ENCODE measurements around the gene ABI2. TPM values are rescaled to one million over a fixed set of nuclear protein-coding genes. Genes with fewer than 3 reads are reported as not detected.
"Not testable (repeated sequence)": the region's sequence is repeated elsewhere in the genome, so short reads cannot be mapped to it uniquely, and the experiment has no call there.

ABI2 gene
- total RNA-seq, 1 donor from 2014 or later = 24.4 TPM

GRCh38 chr2:203340791-203341487 is 12.7 kb downstream of the ABI2 start:
- TF ChIP-seq CTCF (conservative IDR thresholded peaks at IDR 0.05; ENCODE audit: low read depth, low read length) = no peak
- DNase-seq (ENCODE audit: low read depth) = peak; percentile 67
- H3K4me3 ChIP-seq (ENCODE audit: low read depth, low read length) = no peak overlapping the region

- no peak for DNase-seq (ENCODE audit: low read depth)
- no peak overlapping the region for H3K4me3 ChIP-seq (ENCODE audit: low read depth, low read length)
- no peak for TF ChIP-seq CTCF (conservative IDR thresholded peaks at IDR 0.05; ENCODE audit: low read depth, low read length)
Observed at GRCh38 chr2:203341741-203342310, 13.6 kb downstream of the ABI2 start.

- DNase-seq (ENCODE audit: low read depth) = not testable (repeated sequence)
Observed at GRCh38 chr2:203342374-203342773, 14.2 kb downstream of the ABI2 start.

GRCh38 chr2:203344667-203345066 is 16.5 kb downstream of the ABI2 start:
- no peak for TF ChIP-seq CTCF (conservative IDR thresholded peaks at IDR 0.05; ENCODE audit: low read depth, low read length)
- no peak overlapping the region for H3K4me3 ChIP-seq (ENCODE audit: low read depth, low read length)
- DNase-seq (ENCODE audit: low read depth) = no peak

More at GRCh38 chr2:203342374-203342773, 14.2 kb downstream of the ABI2 start:
- not testable (repeated sequence) for H3K4me3 ChIP-seq (ENCODE audit: low read depth, low read length)

DNA sequence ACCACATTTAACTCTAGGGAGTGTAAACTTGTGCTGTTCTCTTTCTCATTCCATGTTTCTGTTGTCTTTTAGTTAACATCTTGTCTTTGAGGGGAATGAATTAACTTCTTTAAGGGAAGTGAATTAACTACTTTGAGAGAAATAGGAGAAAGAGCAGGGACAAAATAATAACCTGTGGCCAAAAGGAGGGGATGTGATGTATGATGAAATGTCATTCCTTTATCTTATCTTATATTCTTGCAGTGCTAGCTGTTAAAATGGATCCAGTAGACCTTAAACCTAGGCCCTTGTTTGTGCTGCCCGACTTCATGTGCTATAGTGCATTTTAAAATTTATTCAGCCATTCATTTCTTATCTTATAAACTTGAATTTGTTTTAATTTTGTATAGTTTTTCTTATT is 18.4 kb downstream of the ABI2 start:
- no peak overlapping the region for H3K4me3 ChIP-seq (ENCODE audit: low read depth, low read length)
- no peak for TF ChIP-seq CTCF (conservative IDR thresholded peaks at IDR 0.05; ENCODE audit: low read depth, low read length)
- DNase-seq (ENCODE audit: low read depth) = no peak

GRCh38 chr2:203347375-203347774 is 19.2 kb downstream of the ABI2 start:
- TF ChIP-seq CTCF (conservative IDR thresholded peaks at IDR 0.05; ENCODE audit: low read depth, low read length) = no peak
- no peak overlapping the region for H3K4me3 ChIP-seq (ENCODE audit: low read depth, low read length)
- no peak for DNase-seq (ENCODE audit: low read depth)

GRCh38 chr2:203352604-203353255 is 24.5 kb downstream of the ABI2 start:
- no peak for DNase-seq (ENCODE audit: low read depth)
- no peak overlapping the region for H3K4me3 ChIP-seq (ENCODE audit: low read depth, low read length)
- TF ChIP-seq CTCF (conservative IDR thresholded peaks at IDR 0.05; ENCODE audit: low read depth, low read length) = no peak
